ENCODE measurements around the gene NRTN. TPM values are rescaled to one million over a fixed set of nuclear protein-coding genes. Genes with fewer than 3 reads are reported as not detected.

NRTN gene
- total RNA-seq, 3 donors from 2014 or later (not counting 1 experiment from before 2014, with no cell fraction given) = 0.33 to 0.34 TPM; not detected in 1

DNA sequence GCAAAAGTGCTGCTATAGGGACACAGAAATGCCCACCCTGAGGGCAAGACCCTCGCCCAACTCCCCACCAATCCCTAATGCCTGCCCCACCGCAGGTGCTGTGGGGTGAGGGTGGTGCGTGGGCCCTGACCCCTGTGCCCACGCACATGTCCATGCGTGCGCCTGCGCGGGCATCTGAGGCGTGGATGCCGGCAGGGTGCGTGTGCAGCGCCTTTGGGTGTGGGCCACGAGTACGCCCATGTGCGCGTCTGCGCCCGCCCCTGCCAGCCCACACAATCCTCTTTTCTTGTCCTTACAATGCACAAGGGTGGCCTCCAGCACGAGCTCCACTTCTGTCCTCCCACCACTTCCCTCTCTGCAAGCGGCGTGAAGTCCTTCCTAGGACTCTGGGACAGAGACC lies 20.3 kb downstream of the NRTN start:
- H3K4me1 Mint-ChIP-seq = peaks cover 15 to 20% of the 10 kb centered on the region in 2 donors
- no peaks in the 10 kb centered on the region for H3K9me3 ChIP-seq (ENCODE audit: control insufficient read depth, insufficient read depth, low read length)
- H3K27me3 ChIP-seq (ENCODE audit: control insufficient read depth, insufficient read depth, low read length) = no peaks in the 10 kb centered on the region
- 94% methylated on average over 20 of the region's 21 CpGs for WGBS (ENCODE audit: insufficient coverage)
- peaks cover 0 to 8% of the 10 kb centered on the region in 2 donors for H3K27me3 Mint-ChIP-seq (ENCODE audit: low read depth in 2 of 2)
- no peak overlapping the region for H3K27ac Mint-ChIP-seq
- ATAC-seq (no peak), DNase-seq (no peak)
- H3K4me3 Mint-ChIP-seq = no peak overlapping the region
- H3K36me3 Mint-ChIP-seq = no peaks in the 10 kb centered on the region
- no peak overlapping the region for H3K4me3 ChIP-seq (ENCODE audit: low read length)
- no peak overlapping the region for H3K27ac ChIP-seq (ENCODE audit: low read length)
- H3K9me3 Mint-ChIP-seq = no peaks in the 10 kb centered on the region
- peaks cover 26% of the 10 kb centered on the region for H3K4me1 ChIP-seq (ENCODE audit: control insufficient read depth, insufficient read depth, low read length)
- intact Hi-C loops (cut with micrococcal nuclease) = no loop called here
- H3K36me3 ChIP-seq (ENCODE audit: control insufficient read depth, insufficient read depth, low read length) = no peaks in the 10 kb centered on the region
- TF ChIP-seq, protein P1, sequence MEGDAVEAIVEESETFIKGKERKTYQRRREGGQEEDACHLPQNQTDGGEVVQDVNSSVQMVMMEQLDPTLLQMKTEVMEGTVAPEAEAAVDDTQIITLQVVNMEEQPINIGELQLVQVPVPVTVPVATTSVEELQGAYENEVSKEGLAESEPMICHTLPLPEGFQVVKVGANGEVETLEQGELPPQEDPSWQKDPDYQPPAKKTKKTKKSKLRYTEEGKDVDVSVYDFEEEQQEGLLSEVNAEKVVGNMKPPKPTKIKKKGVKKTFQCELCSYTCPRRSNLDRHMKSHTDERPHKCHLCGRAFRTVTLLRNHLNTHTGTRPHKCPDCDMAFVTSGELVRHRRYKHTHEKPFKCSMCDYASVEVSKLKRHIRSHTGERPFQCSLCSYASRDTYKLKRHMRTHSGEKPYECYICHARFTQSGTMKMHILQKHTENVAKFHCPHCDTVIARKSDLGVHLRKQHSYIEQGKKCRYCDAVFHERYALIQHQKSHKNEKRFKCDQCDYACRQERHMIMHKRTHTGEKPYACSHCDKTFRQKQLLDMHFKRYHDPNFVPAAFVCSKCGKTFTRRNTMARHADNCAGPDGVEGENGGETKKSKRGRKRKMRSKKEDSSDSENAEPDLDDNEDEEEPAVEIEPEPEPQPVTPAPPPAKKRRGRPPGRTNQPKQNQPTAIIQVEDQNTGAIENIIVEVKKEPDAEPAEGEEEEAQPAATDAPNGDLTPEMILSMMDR (IDR thresholded peaks at IDR 0.05) = no peak

DNA sequence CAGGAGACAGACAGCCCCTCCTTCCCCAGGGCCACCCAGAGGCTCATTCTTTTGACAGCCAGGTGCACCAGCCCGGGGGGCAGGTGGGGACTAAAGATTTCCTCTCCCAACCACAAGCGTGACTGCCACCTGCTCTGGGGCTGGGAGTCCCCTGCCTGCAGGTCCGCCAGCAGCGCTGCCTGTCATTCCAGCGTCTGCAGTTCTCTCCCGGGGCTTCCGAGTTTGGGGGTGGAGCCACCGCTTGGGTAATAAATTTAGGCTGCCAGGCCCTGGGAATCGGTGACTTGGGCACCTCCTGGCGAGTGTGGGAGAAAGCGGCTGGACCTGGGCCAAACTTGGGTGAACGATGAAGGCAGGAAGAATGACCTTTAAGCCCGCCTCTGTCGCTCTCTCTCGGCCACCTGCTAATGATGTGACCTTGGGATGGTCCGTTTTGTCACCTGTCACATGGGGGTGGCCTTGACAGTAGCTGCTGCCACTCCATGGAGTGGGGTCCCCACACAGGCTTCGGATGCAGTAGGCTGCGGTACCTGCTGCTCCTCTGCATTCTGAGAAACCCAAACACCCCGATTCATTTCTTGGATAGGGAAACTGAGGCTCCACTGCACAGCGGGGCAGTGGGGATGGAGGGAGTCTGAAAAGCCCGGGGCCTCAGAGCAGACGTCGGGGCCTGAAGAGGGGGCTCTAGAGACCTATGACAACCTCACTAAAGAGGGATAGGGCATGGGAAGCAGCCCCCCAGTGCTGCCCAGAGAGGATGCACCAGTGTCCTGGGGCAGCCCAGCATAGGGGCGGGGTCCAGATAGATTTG lies 21.9 kb downstream of the NRTN start:
- Mint-ChIP-seq H3K4me3 (peak overlapping the region; percentile 92), H3K9me3 (no peaks in the 10 kb centered on the region), H3K36me3 (no peaks in the 10 kb centered on the region), H3K27ac (peak overlapping the region; percentile 93 to 99), H3K4me1 (peaks cover 15 to 16% of the 10 kb centered on the region in 2 donors), H3K27me3 (ENCODE audit: low read depth in 2 of 2) (peaks cover 0 to 5% of the 10 kb centered on the region in 2 donors)
- TF ChIP-seq, protein P1 (IDR thresholded peaks at IDR 0.05) = no peak
- WGBS (ENCODE audit: insufficient coverage) = 19% methylated on average over 24 of the region's 24 CpGs
- intact Hi-C loops (cut with micrococcal nuclease) = no loop called here
- ATAC-seq (no peak), DNase-seq (peak in 1 of 2 donors; percentile 67)
- Histone ChIP-seq H3K27ac (ENCODE audit: low read length) (no peak overlapping the region), H3K9me3 (ENCODE audit: control insufficient read depth, insufficient read depth, low read length) (no peaks in the 10 kb centered on the region), H3K27me3 (ENCODE audit: control insufficient read depth, insufficient read depth, low read length) (no peaks in the 10 kb centered on the region), H3K4me3 (ENCODE audit: low read length) (no peak overlapping the region), H3K4me1 (ENCODE audit: control insufficient read depth, insufficient read depth, low read length) (peaks cover 26% of the 10 kb centered on the region), H3K36me3 (ENCODE audit: control insufficient read depth, insufficient read depth, low read length) (no peaks in the 10 kb centered on the region)

- peaks cover 15 to 16% of the 10 kb centered on the region in 2 donors for H3K4me1 Mint-ChIP-seq
- Histone ChIP-seq H3K9me3 (ENCODE audit: control insufficient read depth, insufficient read depth, low read length) (no peaks in the 10 kb centered on the region), H3K27me3 (ENCODE audit: control insufficient read depth, insufficient read depth, low read length) (no peaks in the 10 kb centered on the region), H3K36me3 (ENCODE audit: control insufficient read depth, insufficient read depth, low read length) (no peaks in the 10 kb centered on the region), H3K27ac (ENCODE audit: low read length) (peak overlapping the region; percentile 12), H3K4me1 (ENCODE audit: control insufficient read depth, insufficient read depth, low read length) (peaks cover 26% of the 10 kb centered on the region), H3K4me3 (ENCODE audit: low read length) (no peak overlapping the region)
- H3K36me3 Mint-ChIP-seq = no peaks in the 10 kb centered on the region
- DNase-seq (peak in 1 of 2 donors; percentile 23), ATAC-seq (no peak)
- H3K27me3 Mint-ChIP-seq (ENCODE audit: low read depth in 2 of 2) = peaks cover 0 to 5% of the 10 kb centered on the region in 2 donors
- H3K4me3 Mint-ChIP-seq = peak overlapping the region; percentile 92
- peak overlapping the region; percentile 93 to 99 for H3K27ac Mint-ChIP-seq
- intact Hi-C loops (cut with micrococcal nuclease) = no loop called here
- no peaks in the 10 kb centered on the region for H3K9me3 Mint-ChIP-seq
- 18% methylated on average over 35 of the region's 37 CpGs for WGBS (ENCODE audit: insufficient coverage)
- TF ChIP-seq, protein P1 (IDR thresholded peaks at IDR 0.05) = no peak
These were observed 22.5 kb downstream of the NRTN start for GRCh38 chr19:5827342-5827890.
